Hematopoietic multipotent progenitor cell treated with erythropoietin and hydrocortisone succinate and interleukin-3 and kit ligand, for 8 days (in vitro differentiated cells): ENCODE data around the gene ERC1.
"Not testable (repeated sequence)": the region's sequence is repeated elsewhere in the genome, so short reads cannot be mapped to it uniquely, and the experiment has no call there.

ENCODE experiments used
- DNase-seq: peaks from one replicate; pipeline ENCODE4 v3.0.0-alpha.2; 2015

The ERC1 gene

GRCh38 chr12:1197264-1198018 is 206.4 kb downstream of the ERC1 start:
- no peak for DNase-seq

GRCh38 chr12:1198854-1199253 is 207.8 kb downstream of the ERC1 start:
- DNase-seq: not testable (repeated sequence)

- DNase-seq: no peak
Observed at GRCh38 chr12:1199700-1200099, 208.7 kb downstream of the ERC1 start.

- DNase-seq: no peak
Observed at GRCh38 chr12:1201030-1201429, 210.0 kb downstream of the ERC1 start.

GRCh38 chr12:1201886-1202285 is 210.9 kb downstream of the ERC1 start:
- peak; percentile 29 for DNase-seq

- no peak for DNase-seq
Observed at GRCh38 chr12:1203735-1204019, 212.7 kb downstream of the ERC1 start.

GRCh38 chr12:1204581-1205121 is 213.6 kb downstream of the ERC1 start:
- DNase-seq: peak; percentile 60

- DNase-seq: no peak
Observed at GRCh38 chr12:1205512-1206060, 214.6 kb downstream of the ERC1 start.

GRCh38 chr12:1206118-1206734 is 215.2 kb downstream of the ERC1 start:
- no peak for DNase-seq

GRCh38 chr12:1207276-1207675 is 216.3 kb downstream of the ERC1 start:
- no peak for DNase-seq

GRCh38 chr12:1208719-1209118 is 217.7 kb downstream of the ERC1 start:
- DNase-seq: not testable (repeated sequence)

GRCh38 chr12:1212526-1212925 is 221.5 kb downstream of the ERC1 start:
- DNase-seq: no peak

GRCh38 chr12:1213205-1213604 is 222.2 kb downstream of the ERC1 start:
- no peak for DNase-seq

- no peak for DNase-seq
Observed at GRCh38 chr12:1213618-1214205, 222.7 kb downstream of the ERC1 start.

- DNase-seq: no peak
Observed at GRCh38 chr12:1216560-1216959, 225.5 kb downstream of the ERC1 start.

GRCh38 chr12:1217191-1217949 is 226.3 kb downstream of the ERC1 start:
- DNase-seq: no peak

- no peak for DNase-seq
Observed at GRCh38 chr12:1218369-1218768, 227.3 kb downstream of the ERC1 start.

GRCh38 chr12:1220127-1221092 is 229.4 kb downstream of the ERC1 start:
- DNase-seq: no peak

- no peak for DNase-seq
Observed at GRCh38 chr12:1222858-1223639, 232.0 kb downstream of the ERC1 start.

- no peak for DNase-seq
Observed at GRCh38 chr12:1226951-1227350, 235.9 kb downstream of the ERC1 start.

- no peak for DNase-seq
Observed at GRCh38 chr12:1234073-1234472, 243.1 kb downstream of the ERC1 start.
